ENCODE data around the gene NR2F6.

Gene NR2F6

GRCh38 chr19:17235971-17236777 lies 9.5 kb downstream of the NR2F6 start:
- TF ChIP-seq CSRNP3 (CRISPR knock-in tag; IDR thresholded peaks at IDR 0.05), result no peak
- no peak for TF ChIP-seq TCF4 (CRISPR knock-in tag; IDR thresholded peaks at IDR 0.05; ENCODE audit: borderline replicate concordance)
- no peak for TF ChIP-seq ESRRG (CRISPR knock-in tag; IDR thresholded peaks at IDR 0.05)
- no peak for TF ChIP-seq ZNF8 (CRISPR knock-in tag; IDR thresholded peaks at IDR 0.05)
- TF ChIP-seq SNAI2 (CRISPR knock-in tag; IDR thresholded peaks at IDR 0.05), result no peak
- TF ChIP-seq PATZ1 (CRISPR knock-in tag; IDR thresholded peaks at IDR 0.05; ENCODE audit: borderline replicate concordance), result no peak
- TF ChIP-seq TSHZ2 (CRISPR knock-in tag; IDR thresholded peaks at IDR 0.05), result no peak
- ATAC-seq, result peak; percentile 37

- ATAC-seq, result peak; percentile 82
- TF ChIP-seq ZC3H10 (CRISPR knock-in tag; IDR thresholded peaks at IDR 0.05) (no peak), CSDC2 (CRISPR knock-in tag; IDR thresholded peaks at IDR 0.05) (no peak), ZNF70 (CRISPR knock-in tag; IDR thresholded peaks at IDR 0.05) (no peak), ESRRG (CRISPR knock-in tag; IDR thresholded peaks at IDR 0.05) (no peak), ZNF565 (CRISPR knock-in tag; conservative IDR thresholded peaks at IDR 0.05; ENCODE audit: low read depth) (no peak), PATZ1 (CRISPR knock-in tag; IDR thresholded peaks at IDR 0.05; ENCODE audit: borderline replicate concordance) (no peak), ISL1 (CRISPR knock-in tag; IDR thresholded peaks at IDR 0.05) (no peak), TOX (CRISPR knock-in tag; IDR thresholded peaks at IDR 0.05; ENCODE audit: borderline replicate concordance) (no peak), SNAI2 (CRISPR knock-in tag; IDR thresholded peaks at IDR 0.05) (no peak), CSRNP3 (CRISPR knock-in tag; IDR thresholded peaks at IDR 0.05) (no peak), GLIS3 (CRISPR knock-in tag; IDR thresholded peaks at IDR 0.05) (no peak), ZFP3 (CRISPR knock-in tag; IDR thresholded peaks at IDR 0.05) (no peak), TCF4 (CRISPR knock-in tag; IDR thresholded peaks at IDR 0.05; ENCODE audit: borderline replicate concordance) (no peak)
These were observed 10.3 kb downstream of the NR2F6 start for GRCh38 chr19:17235300-17235970.

- ATAC-seq, result peak; percentile 85
- TF ChIP-seq CSRNP3 (CRISPR knock-in tag; IDR thresholded peaks at IDR 0.05) (no peak), BACH2 (CRISPR knock-in tag; IDR thresholded peaks at IDR 0.05; ENCODE audit: borderline replicate concordance) (no peak), GLIS3 (CRISPR knock-in tag; IDR thresholded peaks at IDR 0.05) (no peak), ZC3H10 (CRISPR knock-in tag; IDR thresholded peaks at IDR 0.05) (no peak), PPARA (CRISPR knock-in tag; IDR thresholded peaks at IDR 0.05; ENCODE audit: borderline replicate concordance) (no peak), POU6F1 (CRISPR knock-in tag; IDR thresholded peaks at IDR 0.05; ENCODE audit: borderline replicate concordance, low read depth) (no peak), CSDC2 (CRISPR knock-in tag; IDR thresholded peaks at IDR 0.05) (no peak), TSHZ2 (CRISPR knock-in tag; IDR thresholded peaks at IDR 0.05) (no peak), OSR1 (CRISPR knock-in tag; IDR thresholded peaks at IDR 0.05) (no peak), SNAI2 (CRISPR knock-in tag; IDR thresholded peaks at IDR 0.05) (no peak)
These were observed 10.8 kb downstream of the NR2F6 start for GRCh38 chr19:17234911-17235299.
